ENCODE measurements around the gene YBX1. TPM values are rescaled to one million over a fixed set of nuclear protein-coding genes. Genes with fewer than 3 reads are reported as not detected.
"Not testable (repeated sequence)": the region's sequence is repeated elsewhere in the genome, so short reads cannot be mapped to it uniquely, and the experiment has no call there.

Gene YBX1
- total RNA-seq, 1 experiment from 2014 or later: 1,492 TPM

- no peak for DNase-seq (ENCODE audit: low spot score)
- in situ Hi-C loops (cut with HindIII; ENCODE audit: low sequenced_read_pairs): no loop called here
Measured at GRCh38 chr1:42743317-42744147, 61.3 kb downstream of the YBX1 start.

DNA sequence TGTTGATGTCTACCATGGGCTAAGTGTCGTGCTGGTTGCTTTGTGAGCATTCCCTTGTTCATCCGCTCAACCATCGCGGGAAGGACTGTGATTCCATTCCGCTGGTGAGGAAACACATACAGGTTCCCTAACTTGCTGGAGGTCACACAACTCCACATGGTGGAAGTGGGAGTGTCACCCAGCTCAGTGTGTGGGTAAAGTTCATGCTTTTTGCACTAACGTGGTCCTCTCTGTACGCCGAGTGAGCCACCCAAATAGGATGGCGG, 61.9 kb downstream of the YBX1 start:
- in situ Hi-C loops (cut with HindIII; ENCODE audit: low sequenced_read_pairs): no loop called here
- no peak for DNase-seq (ENCODE audit: low spot score)

- DNase-seq (ENCODE audit: low spot score): peak; percentile 71
- in situ Hi-C loops (cut with HindIII; ENCODE audit: low sequenced_read_pairs): no loop called here
Measured at GRCh38 chr1:42745851-42746250, 63.6 kb downstream of the YBX1 start.

DNA sequence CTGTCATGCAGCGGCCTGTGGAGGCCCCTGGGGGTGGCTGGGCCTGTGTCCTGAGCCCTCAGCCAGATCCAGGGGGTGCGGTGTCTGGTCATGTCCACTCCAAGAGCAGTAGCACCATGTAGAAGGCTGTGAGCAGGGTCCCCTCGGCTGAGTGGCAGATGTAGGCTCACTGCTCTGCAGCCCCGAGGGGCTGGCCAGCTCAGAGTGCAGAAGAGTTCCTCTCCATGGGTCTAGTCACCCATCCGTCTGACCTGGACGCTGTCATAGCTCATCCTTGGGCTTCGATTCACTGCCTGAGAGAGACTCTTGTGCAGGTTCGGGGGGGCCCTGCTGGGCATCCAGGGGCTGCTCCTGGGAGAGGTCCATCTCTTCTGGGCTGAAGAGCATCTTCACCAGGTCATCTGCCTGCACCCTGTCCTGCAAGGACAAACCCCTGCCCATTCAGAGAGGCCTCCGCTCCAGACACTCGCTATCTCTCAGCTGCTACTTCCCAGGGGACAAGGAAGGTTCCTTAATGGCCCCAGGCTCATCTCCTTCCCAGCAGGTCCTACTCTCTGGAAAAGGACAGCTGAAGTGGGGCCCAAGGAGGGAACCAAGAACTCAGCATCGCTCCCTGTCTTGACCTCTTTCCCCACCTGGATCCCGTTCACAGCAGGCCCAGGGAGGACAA, 64.4 kb downstream of the YBX1 start:
- no peak for DNase-seq (ENCODE audit: low spot score)
- in situ Hi-C loops (cut with HindIII; ENCODE audit: low sequenced_read_pairs): no loop called here

GRCh38 chr1:42747125-42747524, 64.9 kb downstream of the YBX1 start:
- peak; percentile 16 for DNase-seq (ENCODE audit: low spot score)
- in situ Hi-C loops (cut with HindIII; ENCODE audit: low sequenced_read_pairs): no loop called here

DNA sequence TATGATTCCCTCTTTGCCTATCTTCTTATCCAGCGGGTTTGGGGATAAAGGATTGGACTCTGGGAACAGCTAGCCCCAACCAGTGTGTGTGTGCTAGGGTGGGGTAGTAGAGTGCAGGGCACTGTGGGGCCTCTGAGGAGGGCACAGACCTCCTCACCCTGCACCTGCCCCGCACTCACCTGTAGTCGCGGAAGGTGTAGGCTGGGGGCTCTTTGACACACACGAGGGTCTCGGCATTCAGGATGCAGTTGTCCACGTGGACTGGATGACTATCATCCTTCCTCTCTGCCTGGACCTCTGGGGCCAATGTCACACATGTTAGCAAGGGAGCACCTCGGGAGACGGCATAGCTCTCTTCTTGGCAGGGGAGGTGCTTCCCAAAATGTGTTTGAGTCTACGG, 65.8 kb downstream of the YBX1 start:
- in situ Hi-C loops (cut with HindIII; ENCODE audit: low sequenced_read_pairs): no loop called here
- DNase-seq (ENCODE audit: low spot score): no peak

DNA sequence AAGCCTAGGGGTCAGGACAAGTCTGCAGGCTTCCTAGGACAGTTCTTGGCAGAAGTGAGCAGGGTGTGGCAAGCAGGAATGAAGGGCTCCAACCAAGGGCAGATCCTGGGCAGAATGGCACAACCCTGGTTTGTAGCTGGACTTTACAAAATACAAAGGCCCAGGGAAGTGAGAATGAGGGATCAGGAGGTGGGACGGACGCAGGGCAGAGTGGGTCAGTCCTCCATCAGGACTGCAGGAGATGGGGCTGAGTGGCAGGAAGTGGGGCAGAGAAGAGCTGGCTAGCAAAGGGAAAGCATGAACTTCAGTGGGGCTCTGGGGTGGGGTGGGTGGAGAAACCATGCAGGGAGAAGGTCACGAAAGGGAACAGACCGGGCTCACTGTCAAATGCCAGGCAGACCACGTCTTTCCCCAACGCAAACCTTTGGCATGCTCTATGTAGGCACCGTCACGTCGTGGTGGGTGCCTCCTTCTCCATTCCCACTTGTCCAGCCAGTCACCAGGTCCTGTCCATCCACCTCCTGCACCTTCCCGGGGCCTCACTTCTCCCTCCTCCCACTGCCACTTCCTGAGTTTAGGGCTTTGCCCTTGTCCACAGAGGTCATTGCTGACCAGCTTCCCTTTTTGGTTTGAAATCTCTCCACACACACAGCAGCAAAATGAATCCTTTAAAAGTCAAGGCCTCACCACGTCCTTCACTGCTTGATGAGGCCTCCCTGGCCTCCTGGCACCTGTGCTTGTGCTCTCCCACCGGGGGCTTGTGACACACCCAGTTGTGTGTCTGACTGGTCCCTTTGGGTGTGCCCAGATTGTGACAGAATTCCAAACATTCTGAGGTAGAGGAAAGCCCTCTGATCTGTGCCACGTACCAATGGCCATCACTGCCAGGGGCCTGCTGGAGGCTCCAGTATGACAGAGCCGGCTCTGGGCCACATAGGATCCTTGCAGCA, 66.5 kb downstream of the YBX1 start:
- in situ Hi-C loops (cut with HindIII; ENCODE audit: low sequenced_read_pairs): no loop called here
- no peak for DNase-seq (ENCODE audit: low spot score)

- in situ Hi-C loops (cut with HindIII; ENCODE audit: low sequenced_read_pairs): no loop called here
- DNase-seq (ENCODE audit: low spot score): no peak
Measured at GRCh38 chr1:42750041-42750440, 67.8 kb downstream of the YBX1 start.

- in situ Hi-C loops (cut with HindIII; ENCODE audit: low sequenced_read_pairs); DNase-seq (ENCODE audit: low spot score): not testable (repeated sequence)
Measured at GRCh38 chr1:42751511-42752070, 69.4 kb downstream of the YBX1 start.

GRCh38 chr1:42752284-42752683, 70.1 kb downstream of the YBX1 start:
- in situ Hi-C loops (cut with HindIII; ENCODE audit: low sequenced_read_pairs): no loop called here
- DNase-seq (ENCODE audit: low spot score): no peak

GRCh38 chr1:42753070-42753469, 70.9 kb downstream of the YBX1 start:
- no peak for DNase-seq (ENCODE audit: low spot score)
- in situ Hi-C loops (cut with HindIII; ENCODE audit: low sequenced_read_pairs): no loop called here

Other genes starting within 250 kb of the YBX1 start
- gene ZMYND12, start 226.4 kb upstream of the YBX1 start, total RNA-seq (2014; rRNA removed; shearing (Covaris generic)): 1.0 TPM in 1 of 2 replicates, not detected in the other
- 111 and 124 TPM in 2 replicates for gene PPCS, start 225.9 kb upstream of the YBX1 start, total RNA-seq (2014; rRNA removed; shearing (Covaris generic))
- gene CCDC30, start 219.1 kb upstream of the YBX1 start, total RNA-seq (2014; rRNA removed; shearing (Covaris generic)): 0.49 and 3.4 TPM in 2 replicates
- gene PPIH, start 24.0 kb upstream of the YBX1 start, total RNA-seq (2014; rRNA removed; shearing (Covaris generic)): 86.2 and 87.9 TPM in 2 replicates
- 0.03 TPM in 1 of 2 replicates, not detected in the other for gene CLDN19, start 57.8 kb downstream of the YBX1 start, total RNA-seq (2014; rRNA removed; shearing (Covaris generic))
- 27.2 and 32.5 TPM in 2 replicates for gene P3H1, start 84.6 kb downstream of the YBX1 start, total RNA-seq (2014; rRNA removed; shearing (Covaris generic))
- 4.7 and 9.2 TPM in 2 replicates for gene C1orf50, start 84.8 kb downstream of the YBX1 start, total RNA-seq (2014; rRNA removed; shearing (Covaris generic))
- gene TMEM269, start 102.6 kb downstream of the YBX1 start, total RNA-seq (2014; rRNA removed; shearing (Covaris generic)): 0.80 TPM in 1 of 2 replicates, not detected in the other
- 5.3 and 8.1 TPM in 2 replicates for gene ERMAP, start 134.7 kb downstream of the YBX1 start, total RNA-seq (2014; rRNA removed; shearing (Covaris generic))
- gene SVBP, start 135.0 kb downstream of the YBX1 start, total RNA-seq (2014; rRNA removed; shearing (Covaris generic)): 19.9 and 20.8 TPM in 2 replicates
- gene ZNF691, start 164.2 kb downstream of the YBX1 start, total RNA-seq (2014; rRNA removed; shearing (Covaris generic)): 23.9 and 24.4 TPM in 2 replicates

Measured in G401 (cell line).